ENCODE results near the gene PTGDR. TPM values are rescaled to one million over a fixed set of nuclear protein-coding genes. Genes with fewer than 3 reads are reported as not detected.

Gene PTGDR
- total RNA-seq (2014; rRNA removed; shearing (Covaris generic)) = not detected in 2 replicates

GRCh38 chr14:52267501-52268278 is at the start of gene PTGDR:
Gene PTGDR (plus strand): TSS chr14:52267698. CDS start chr14:52267815, 117 bp downstream.
- Histone ChIP-seq H3K4me1 (no peaks in the 10 kb centered on the region), H3K36me3 (no peaks in the 10 kb centered on the region), H3K27me3 (no peaks in the 10 kb centered on the region), H3K27ac (no peak within 1 kb of the TSS), H3K9me3 (replicated peaks) (no peaks in the 10 kb centered on the region), H3K4me3 (no peak within 1 kb of the TSS)
- no peak for DNase-seq

GRCh38 chr14:52219488-52220084 is 47.9 kb upstream of the PTGDR start:
- Histone ChIP-seq H3K4me3 (no peak overlapping the region), H3K27me3 (peaks cover 3% of the 10 kb centered on the region; the same call in 1 of the 2 replicates), H3K27ac (no peak overlapping the region), H3K36me3 (no peaks in the 10 kb centered on the region), H3K4me1 (no peaks in the 10 kb centered on the region), H3K9me3 (replicated peaks) (no peaks in the 10 kb centered on the region)
- DNase-seq = no peak

GRCh38 chr14:52220924-52221811 is 46.3 kb upstream of the PTGDR start:
- Histone ChIP-seq H3K27me3 (peaks cover 3% of the 10 kb centered on the region; the same call in 1 of the 2 replicates), H3K4me1 (no peaks in the 10 kb centered on the region), H3K36me3 (no peaks in the 10 kb centered on the region), H3K27ac (no peak overlapping the region), H3K4me3 (no peak overlapping the region), H3K9me3 (replicated peaks) (no peaks in the 10 kb centered on the region)
- DNase-seq = no peak

GRCh38 chr14:52222901-52223300 is 44.6 kb upstream of the PTGDR start:
- Histone ChIP-seq H3K4me1 (no peaks in the 10 kb centered on the region), H3K9me3 (replicated peaks) (no peaks in the 10 kb centered on the region), H3K27me3 (no peaks in the 10 kb centered on the region), H3K36me3 (no peaks in the 10 kb centered on the region), H3K27ac (no peak overlapping the region), H3K4me3 (no peak overlapping the region)
- no peak for DNase-seq

- Histone ChIP-seq H3K4me1 (no peaks in the 10 kb centered on the region), H3K4me3 (no peak overlapping the region), H3K27me3 (no peaks in the 10 kb centered on the region), H3K36me3 (no peaks in the 10 kb centered on the region), H3K27ac (no peak overlapping the region), H3K9me3 (replicated peaks) (no peaks in the 10 kb centered on the region)
- DNase-seq = no peak
These were observed 39.8 kb upstream of the PTGDR start for GRCh38 chr14:52227619-52228222.

- DNase-seq = no peak
- Histone ChIP-seq H3K4me3 (no peak overlapping the region), H3K9me3 (replicated peaks) (no peaks in the 10 kb centered on the region)
These were observed 33.8 kb upstream of the PTGDR start for GRCh38 chr14:52233693-52234092.

GRCh38 chr14:52235434-52235833 is 32.1 kb upstream of the PTGDR start:
- no peak for DNase-seq

More at GRCh38 chr14:52233693-52234092, 33.8 kb upstream of the PTGDR start:
- H3K4me1 ChIP-seq = no peaks in the 10 kb centered on the region
- H3K27me3 ChIP-seq = 0 out of 2 replicates have a peak, but pooled peaks cover 3% of the 10 kb centered on the region
- no peaks in the 10 kb centered on the region for H3K36me3 ChIP-seq
- H3K27ac ChIP-seq = no peak overlapping the region

GRCh38 chr14:52235866-52236510 is 31.5 kb upstream of the PTGDR start:
- no peaks in the 10 kb centered on the region for H3K36me3 ChIP-seq
- no peak overlapping the region for H3K27ac ChIP-seq
- H3K4me3 ChIP-seq = no peak overlapping the region
- DNase-seq = no peak
- H3K4me1 ChIP-seq = no peaks in the 10 kb centered on the region
- 0 out of 2 replicates have a peak, but pooled peaks cover 3% of the 10 kb centered on the region for H3K27me3 ChIP-seq
- no peaks in the 10 kb centered on the region for H3K9me3 ChIP-seq (replicated peaks)

More at GRCh38 chr14:52235434-52235833, 32.1 kb upstream of the PTGDR start:
- no peaks in the 10 kb centered on the region for H3K4me1 ChIP-seq
- no peaks in the 10 kb centered on the region for H3K36me3 ChIP-seq
- no peak overlapping the region for H3K27ac ChIP-seq
- 0 out of 2 replicates have a peak, but pooled peaks cover 3% of the 10 kb centered on the region for H3K27me3 ChIP-seq
- H3K9me3 ChIP-seq (replicated peaks) = no peaks in the 10 kb centered on the region
- no peak overlapping the region for H3K4me3 ChIP-seq

GRCh38 chr14:52238682-52239081 is 28.8 kb upstream of the PTGDR start:
- no peaks in the 10 kb centered on the region for H3K9me3 ChIP-seq (replicated peaks)

GRCh38 chr14:52240623-52241022 is 26.9 kb upstream of the PTGDR start:
- H3K4me1 ChIP-seq = no peaks in the 10 kb centered on the region
- H3K27ac ChIP-seq = no peak overlapping the region
- DNase-seq = no peak
- H3K4me3 ChIP-seq = no peak overlapping the region
- no peaks in the 10 kb centered on the region for H3K27me3 ChIP-seq
- H3K9me3 ChIP-seq (replicated peaks) = no peaks in the 10 kb centered on the region
- H3K36me3 ChIP-seq = no peaks in the 10 kb centered on the region

More at GRCh38 chr14:52238682-52239081, 28.8 kb upstream of the PTGDR start:
- H3K27me3 ChIP-seq = no peaks in the 10 kb centered on the region
- no peaks in the 10 kb centered on the region for H3K36me3 ChIP-seq
- no peak for DNase-seq
- no peak overlapping the region for H3K27ac ChIP-seq
- no peaks in the 10 kb centered on the region for H3K4me1 ChIP-seq
- H3K4me3 ChIP-seq = no peak overlapping the region

GRCh38 chr14:52241087-52241793 is 26.3 kb upstream of the PTGDR start:
- no peak for DNase-seq
- no peaks in the 10 kb centered on the region for H3K27me3 ChIP-seq
- H3K9me3 ChIP-seq (replicated peaks) = no peaks in the 10 kb centered on the region
- H3K4me1 ChIP-seq = no peaks in the 10 kb centered on the region
- H3K27ac ChIP-seq = no peak overlapping the region
- H3K4me3 ChIP-seq = no peak overlapping the region
- no peaks in the 10 kb centered on the region for H3K36me3 ChIP-seq

GRCh38 chr14:52244328-52244727 is 23.2 kb upstream of the PTGDR start:
- Histone ChIP-seq H3K27me3 (no peaks in the 10 kb centered on the region), H3K36me3 (no peaks in the 10 kb centered on the region), H3K4me3 (no peak overlapping the region), H3K27ac (no peak overlapping the region), H3K9me3 (replicated peaks) (no peaks in the 10 kb centered on the region), H3K4me1 (no peaks in the 10 kb centered on the region)
- no peak for DNase-seq

- H3K4me3 ChIP-seq = no peak overlapping the region
- DNase-seq = no peak
- H3K4me1 ChIP-seq = no peaks in the 10 kb centered on the region
- no peaks in the 10 kb centered on the region for H3K27me3 ChIP-seq
- no peaks in the 10 kb centered on the region for H3K9me3 ChIP-seq (replicated peaks)
- H3K36me3 ChIP-seq = no peaks in the 10 kb centered on the region
- H3K27ac ChIP-seq = no peak overlapping the region
These were observed 22.5 kb upstream of the PTGDR start for GRCh38 chr14:52244997-52245396.

Measured in SJCRH30 (cell line).